PC-3 (cell line): ENCODE data around the gene PFKFB3. TPM values are rescaled to one million over a fixed set of nuclear protein-coding genes. Genes with fewer than 3 reads are reported as not detected.
"Not testable (repeated sequence)": the region's sequence is repeated elsewhere in the genome, so short reads cannot be mapped to it uniquely, and the experiment has no call there.

ENCODE experiments used
- ATAC-seq: fragments of 200-7000 bp; cut with Tn5 transposase; 2 replicates; pipeline ENCODE4 v1.9.1; 2020; ENCODE audit warnings: mild to moderate bottlenecking, moderate library complexity
- BruUV-seq: library from RNA; stranded (reverse); fragments of 400-500 nt; replicated peaks from 2 replicates; lab custom pipeline; 2021; lab: Mats Ljungman, UMichigan
- CTCF ChIA-PET: fragments of 300-600 bp; sonication (Branson Sonifier 250); formaldehyde crosslinking; loops from one replicate; lab custom pipeline; 2022; ENCODE audit warnings: antibody characterized with exemption; lab: Charles Lee
- POLR2A ChIA-PET: fragments of 300-600 bp; sonication (Branson Sonifier 250); formaldehyde crosslinking; loops from one replicate; lab custom pipeline; 2022; ENCODE audit warnings: antibody characterized with exemption; ENCODE audit not compliant: unreplicated experiment; lab: Charles Lee
- DNase-seq: peaks from one replicate; pipeline ENCODE4 v3.0.0-alpha.2; 2015
- H2AFZ ChIP-seq: fragments of 300-600 bp; sonication (generic); 2 replicates; pipeline ENCODE4 v1.6.0; 2016; ENCODE audit warnings: antibody characterized with exemption, low read length
- H3F3A ChIP-seq: fragments of 300-600 bp; sonication (generic); one replicate; pipeline ENCODE4 v1.6.0; 2017; ENCODE audit warnings: antibody characterized with exemption, low read length, control low read depth, mild to moderate bottlenecking; ENCODE audit not compliant: unreplicated experiment
- H3K27ac ChIP-seq: fragments of 300-600 bp; sonication (generic); 2 replicates; pipeline ENCODE4 v1.5.1; 2016; ENCODE audit warnings: mild to moderate bottlenecking, low read length
- H3K27me3 ChIP-seq: fragments of 300-600 bp; sonication (generic); 2 replicates; pipeline ENCODE4 v1.6.1; 2016; ENCODE audit warnings: low read length, mixed read lengths
- H3K36me3 ChIP-seq: fragments of 300-600 bp; sonication (generic); 2 replicates; pipeline ENCODE4 v1.6.1; 2016; ENCODE audit warnings: low read depth, mixed run types, low read length, mixed read lengths
- H3K4me1 ChIP-seq: fragments of 300-600 bp; sonication (generic); 2 replicates; pipeline ENCODE4 v1.5.1; 2016; ENCODE audit warnings: low read length; ENCODE audit not compliant: insufficient read depth
- H3K4me2 ChIP-seq: fragments of 300-600 bp; sonication (generic); 2 replicates; pipeline ENCODE4 v1.6.0; 2016; ENCODE audit warnings: low read length
- H3K4me3 ChIP-seq: fragments of 300-600 bp; sonication (generic); 2 replicates; pipeline ENCODE4 v1.5.1; 2016; ENCODE audit warnings: mild to moderate bottlenecking, low read length, mixed read lengths
- H3K79me2 ChIP-seq: fragments of 300-600 bp; sonication (generic); 2 replicates; pipeline ENCODE4 v1.6.1; 2017; ENCODE audit warnings: low read length, mixed read lengths
- H3K9ac ChIP-seq: fragments of 300-600 bp; sonication (generic); 2 replicates; pipeline ENCODE4 v1.6.0; 2016; ENCODE audit warnings: mild to moderate bottlenecking, low read length
- H3K9me2 ChIP-seq: fragments of 300-600 bp; sonication (generic); replicated peaks from 2 replicates; pipeline ENCODE4 v1.6.1; 2016; ENCODE audit warnings: mixed run types, low read length, mixed read lengths
- H3K9me3 ChIP-seq: fragments of 300-600 bp; sonication (generic); 2 replicates; pipeline ENCODE4 v1.6.1; 2016; ENCODE audit warnings: low read length, mixed read lengths
- H4K20me1 ChIP-seq: fragments of 300-600 bp; sonication (generic); 2 replicates; pipeline ENCODE4 v1.6.1; 2016; ENCODE audit warnings: low read length, mixed read lengths
- CTCF ChIP-seq: fragments of 300-600 bp; sonication (generic); conservative IDR thresholded peaks from 2 replicates; pipeline ENCODE4 v1.5.1; 2017; ENCODE audit warnings: antibody characterized with exemption, low read depth, mild to moderate bottlenecking, low read length
- EZH2 ChIP-seq: fragments of 300-600 bp; sonication (generic); IDR thresholded peaks from one replicate; pipeline ENCODE4 v1.6.1; 2017; ENCODE audit warnings: antibody characterized with exemption, mild to moderate bottlenecking, low read length; ENCODE audit not compliant: unreplicated experiment
- EZH2phosphoT487 ChIP-seq: fragments of 300-600 bp; sonication (generic); IDR thresholded peaks from 2 replicates; pipeline ENCODE4 v1.6.1; 2018; ENCODE audit warnings: mild to moderate bottlenecking, antibody characterized with exemption, low read length, borderline replicate concordance
- intact Hi-C: fragments of 100-400 bp; cut with micrococcal nuclease; formaldehyde crosslinking; loops from 2 replicates; pipeline ENCODE4 v1.9.0; 2023
- total RNA-seq: library from RNA; depleted of rRNA; stranded (reverse); fragments of >200 nt; gene quantifications from 2 replicates; pipeline ENCODE4 v1.2.3, GENCODE V29; 2014

PFKFB3 gene
- total RNA-seq, 1 experiment from 2014 or later: 19.5 TPM

GRCh38 chr10:6242089-6242488, 39.4 kb downstream of the PFKFB3 start:
- ChIA-PET POLR2A (no interaction called here), CTCF (no interaction called here)
- Histone ChIP-seq H3K4me1 (peaks cover 8% of the 10 kb centered on the region; the same call in 1 of the 2 replicates), H3K27ac (no peak overlapping the region), H3F3A (no peaks in the 10 kb centered on the region), H2AFZ (no peak overlapping the region), H4K20me1 (no peaks in the 10 kb centered on the region), H3K79me2 (no peaks in the 10 kb centered on the region), H3K9me2 (no peaks in the 10 kb centered on the region), H3K4me3 (no peak overlapping the region), H3K9me3 (no peaks in the 10 kb centered on the region), H3K27me3 (no peaks in the 10 kb centered on the region), H3K9ac (no peak overlapping the region), H3K4me2 (no peak overlapping the region), H3K36me3 (no peaks in the 10 kb centered on the region)
- TF ChIP-seq EZH2: no peak
- no peak for TF ChIP-seq EZH2phosphoT487
- TF ChIP-seq CTCF: no peak
- no peak for DNase-seq
- no TSS peak for BruUV-seq
- intact Hi-C loops: no loop called here
- ATAC-seq: no peak

- Histone ChIP-seq H3K4me3 (no peak overlapping the region), H2AFZ (no peak overlapping the region), H3F3A (no peaks in the 10 kb centered on the region), H3K27ac (no peak overlapping the region), H3K9me3 (no peaks in the 10 kb centered on the region), H3K36me3 (no peaks in the 10 kb centered on the region), H3K4me2 (no peak overlapping the region), H3K9ac (no peak overlapping the region), H4K20me1 (no peaks in the 10 kb centered on the region), H3K79me2 (no peaks in the 10 kb centered on the region), H3K27me3 (no peaks in the 10 kb centered on the region), H3K4me1 (peaks cover 3% of the 10 kb centered on the region; the same call in 1 of the 2 replicates), H3K9me2 (no peaks in the 10 kb centered on the region)
- BruUV-seq: no TSS peak
- ATAC-seq: no peak
- intact Hi-C loops: no loop called here
- DNase-seq: no peak
- CTCF ChIA-PET: interaction anchor here (0.7 kb wide), 1 partner anchor 157 kb away, joined by 3 read pairs; no protein-coding TSS in a partner anchor
- POLR2A ChIA-PET: no interaction called here
- TF ChIP-seq CTCF (no peak), EZH2 (no peak), EZH2phosphoT487 (no peak)
Measured at GRCh38 chr10:6244510-6244909, 41.8 kb downstream of the PFKFB3 start.

GRCh38 chr10:6247041-6247712, 44.4 kb downstream of the PFKFB3 start:
- H3K9me2 ChIP-seq: no peaks in the 10 kb centered on the region
- ChIA-PET CTCF (no interaction called here), POLR2A (no interaction called here)
- intact Hi-C loops: no loop called here
- no peak overlapping the region for H3K4me2 ChIP-seq
- H3F3A ChIP-seq: no peaks in the 10 kb centered on the region
- ATAC-seq: no peak
- no peaks in the 10 kb centered on the region for H3K4me1 ChIP-seq
- no peaks in the 10 kb centered on the region for H3K79me2 ChIP-seq
- no peak overlapping the region for H3K27ac ChIP-seq
- no peaks in the 10 kb centered on the region for H3K27me3 ChIP-seq
- H3K9ac ChIP-seq: no peak overlapping the region
- BruUV-seq: no TSS peak
- no peak overlapping the region for H2AFZ ChIP-seq
- H3K36me3 ChIP-seq: no peaks in the 10 kb centered on the region
- DNase-seq: no peak
- no peaks in the 10 kb centered on the region for H4K20me1 ChIP-seq
- no peaks in the 10 kb centered on the region for H3K9me3 ChIP-seq
- TF ChIP-seq EZH2: no peak
- TF ChIP-seq EZH2phosphoT487: no peak
- TF ChIP-seq CTCF: no peak
- H3K4me3 ChIP-seq: no peak overlapping the region

- ATAC-seq, CTCF ChIA-PET, H4K20me1 ChIP-seq, H3K9me3 ChIP-seq, BruUV-seq, H3K9ac ChIP-seq, H3K4me3 ChIP-seq, DNase-seq, H3K27ac ChIP-seq, H3K9me2 ChIP-seq, POLR2A ChIA-PET, H3K4me1 ChIP-seq, H3K4me2 ChIP-seq, intact Hi-C loops, H3K27me3 ChIP-seq, H2AFZ ChIP-seq, H3F3A ChIP-seq, H3K36me3 ChIP-seq, H3K79me2 ChIP-seq: not testable (repeated sequence)
Measured at GRCh38 chr10:6248908-6249307, 46.2 kb downstream of the PFKFB3 start.
